H1 (cell line): ENCODE measurements around the gene CFAP210. TPM values are rescaled to one million over a fixed set of nuclear protein-coding genes. Genes with fewer than 3 reads are reported as not detected.

Experiments
- CTCF ChIA-PET: fragments of 300-600 bp; sonication (Branson Sonifier 250); formaldehyde crosslinking; loops from one replicate; lab custom pipeline; 2021; ENCODE audit not compliant: partially characterized antibody; lab: Charles Lee
- POLR2A ChIA-PET: fragments of 300-600 bp; sonication (Branson Sonifier 250); formaldehyde crosslinking; loops from one replicate; lab custom pipeline; 2021; ENCODE audit warnings: inconsistent platforms; ENCODE audit not compliant: partially characterized antibody; lab: Charles Lee
- DNase-seq, 2 experiments: peaks; one replicate each; pipeline versions ENCODE4 v3.0.0 to v3.0.0-alpha.2; 2010 to 2022; ENCODE audit warnings: low spot score in 2 of 2, low read depth in 1 of 2, mixed read lengths in 1 of 2
- FAIRE-seq: peaks from 2 replicates; lab custom pipeline; 2011; peaks lifted over from hg19 to GRCh38; lab: Jason Lieb, UNC
- H2AFZ ChIP-seq: 2 replicates; pipeline ENCODE4 v1.8.1; 2012; ENCODE audit warnings: low read length, inconsistent platforms
- H2AK5ac ChIP-seq: 2 replicates; pipeline ENCODE4 v1.6.1; 2013; ENCODE audit warnings: low read depth, low read length
- H2BK120ac ChIP-seq: replicated peaks from 2 replicates; pipeline ENCODE3; 2013; ENCODE audit warnings: low read depth, low read length, inconsistent platforms
- H2BK12ac ChIP-seq: 2 replicates; pipeline ENCODE4 v1.6.1; 2013; ENCODE audit warnings: low read depth, low read length
- H2BK15ac ChIP-seq: 2 replicates; pipeline ENCODE4 v1.6.1; 2013; ENCODE audit warnings: low read length
- H2BK20ac ChIP-seq: 2 replicates; pipeline ENCODE4 v1.6.1; 2013; ENCODE audit warnings: low read length
- H2BK5ac ChIP-seq: 2 replicates; pipeline ENCODE4 v1.6.1; 2013; ENCODE audit warnings: low read depth, low read length
- H3K14ac ChIP-seq: 2 replicates; pipeline ENCODE4 v1.6.1; 2013; ENCODE audit warnings: inconsistent platforms; ENCODE audit not compliant: insufficient read length
- H3K18ac ChIP-seq: 2 replicates; pipeline ENCODE4 v1.6.1; 2013; ENCODE audit warnings: low read length; ENCODE audit errors: extremely low read depth
- H3K23ac ChIP-seq: 2 replicates; pipeline ENCODE4 v1.6.1; 2013; ENCODE audit warnings: inconsistent platforms; ENCODE audit not compliant: insufficient read length
- H3K23me2 ChIP-seq: 2 replicates; pipeline ENCODE4 v1.6.1; 2013; ENCODE audit warnings: low read depth, low read length
- H3K27ac ChIP-seq: 2 replicates; pipeline ENCODE4 v1.6.1; 2011; ENCODE audit warnings: low read depth, low read length, inconsistent platforms
- H3K27me3 ChIP-seq, 4 experiments: replicated peaks in 1 of 4; 1 replicate in 1 of 4; 2 replicates in 3 of 4; pipeline versions ENCODE4 v1.6.1 to v1.8.1; 2011 to 2013; ENCODE audit warnings: low read length in 3 of 4, mild to moderate bottlenecking in 3 of 4, inconsistent platforms in 2 of 4, mixed read lengths in 2 of 4, moderate library complexity in 1 of 4; ENCODE audit not compliant: control insufficient read depth in 3 of 4, insufficient read depth in 3 of 4; ENCODE audit errors: extremely low read depth in 1 of 4
- H3K36me3 ChIP-seq, 4 experiments: 2 replicates each; pipeline versions ENCODE4 v1.6.1 to v1.8.1; 2011 to 2013; ENCODE audit warnings: mild to moderate bottlenecking in 4 of 4, low read length in 3 of 4, moderate library complexity in 2 of 4, control low read depth in 1 of 4, inconsistent platforms in 1 of 4; ENCODE audit not compliant: insufficient read depth in 4 of 4, control insufficient read depth in 2 of 4
- H3K4ac ChIP-seq: replicated peaks from 2 replicates; pipeline ENCODE3; 2013; ENCODE audit warnings: low read length, low read depth, mixed read lengths, inconsistent platforms; ENCODE audit not compliant: insufficient read length
- H3K4me1 ChIP-seq, 4 experiments: replicated peaks in 1 of 4; 1 replicate in 1 of 4; 2 replicates in 3 of 4; pipeline versions ENCODE4 v1.6.1 to v1.8.1; 2011 to 2013; ENCODE audit warnings: low read length in 3 of 4, inconsistent platforms in 2 of 4, mixed read lengths in 1 of 4; ENCODE audit not compliant: insufficient read depth in 4 of 4, control insufficient read depth in 3 of 4
- H3K4me2 ChIP-seq, 2 experiments: 2 replicates each; pipeline versions ENCODE4 v1.6.1 to v1.8.1; 2011 to 2013; ENCODE audit warnings: low read depth in 2 of 2, low read length in 2 of 2, control low read depth in 1 of 2, inconsistent platforms in 1 of 2, mild to moderate bottlenecking in 1 of 2; ENCODE audit not compliant: insufficient read depth in 1 of 2
- H3K4me3 ChIP-seq, 4 experiments: fragments of 200-600, 300-600 bp in 1 of 4; sonication (generic), shearing (Covaris generic), sonication (Bioruptor Twin) in 1 of 4; 2 replicates each; pipeline versions ENCODE4 v1.5.1 to v1.8.1; 2011 to 2016; ENCODE audit warnings: low read length in 4 of 4, low read depth in 3 of 4, control low read depth in 2 of 4, inconsistent platforms in 2 of 4, mild to moderate bottlenecking in 2 of 4, mixed read lengths in 1 of 4, moderate library complexity in 1 of 4; ENCODE audit not compliant: insufficient read depth in 2 of 4; ENCODE audit errors: extremely low read depth in 1 of 4
- H3K56ac ChIP-seq: replicated peaks from 2 replicates; pipeline ENCODE3; 2013; ENCODE audit warnings: low read depth, mild to moderate bottlenecking, mixed read lengths, low read length, inconsistent platforms; ENCODE audit not compliant: insufficient read length
- H3K79me1 ChIP-seq: 2 replicates; pipeline ENCODE4 v1.6.1; 2013; ENCODE audit warnings: low read depth, low read length, control low read depth
- H3K79me2 ChIP-seq, 2 experiments: 2 replicates each; pipeline versions ENCODE4 v1.6.1 to v1.8.1; 2012 to 2013; ENCODE audit warnings: low read length in 2 of 2, mild to moderate bottlenecking in 2 of 2, inconsistent platforms in 1 of 2; ENCODE audit not compliant: insufficient read depth in 2 of 2, control insufficient read depth in 1 of 2
- H3K9ac ChIP-seq, 4 experiments: replicated peaks in 1 of 4; 1 replicate in 1 of 4; 2 replicates in 3 of 4; pipeline versions ENCODE4 v1.6.1 to v1.8.1; 2011 to 2013; ENCODE audit warnings: low read depth in 3 of 4, low read length in 3 of 4, control low read depth in 2 of 4, mild to moderate bottlenecking in 2 of 4, moderate library complexity in 2 of 4, inconsistent platforms in 1 of 4; ENCODE audit errors: extremely low read depth in 1 of 4
- H3K9me3 ChIP-seq, 2 experiments: 2 replicates each; pipeline versions ENCODE4 v1.6.1 to v1.8.1; 2012 to 2013; ENCODE audit warnings: mild to moderate bottlenecking in 2 of 2, moderate library complexity in 2 of 2, control low read depth in 1 of 2, inconsistent platforms in 1 of 2, low read depth in 1 of 2, low read length in 1 of 2, mixed read lengths in 1 of 2; ENCODE audit not compliant: insufficient read depth in 2 of 2
- H4K20me1 ChIP-seq, 2 experiments: replicated peaks in 1 of 2; 2 replicates each; pipeline versions ENCODE3 to v1.8.1; 2011 to 2013; ENCODE audit warnings: inconsistent platforms in 2 of 2, low read length in 2 of 2, mild to moderate bottlenecking in 1 of 2; ENCODE audit not compliant: insufficient read depth in 2 of 2, control insufficient read depth in 1 of 2
- H4K5ac ChIP-seq: 2 replicates; pipeline ENCODE4 v1.6.1; 2013; ENCODE audit warnings: low read length, low read depth, mixed read lengths, inconsistent platforms; ENCODE audit not compliant: insufficient read length
- H4K8ac ChIP-seq: 2 replicates; pipeline ENCODE4 v1.8.0; 2013; ENCODE audit warnings: mild to moderate bottlenecking, moderate library complexity, low read length, inconsistent platforms; ENCODE audit not compliant: insufficient read depth; ENCODE audit errors: extremely low read depth
- H4K91ac ChIP-seq: replicated peaks from 2 replicates; pipeline ENCODE3; 2013; ENCODE audit warnings: low read length, mixed read lengths, inconsistent platforms; ENCODE audit not compliant: insufficient read length
- CEBPB ChIP-seq: IDR thresholded peaks from 2 replicates; pipeline ENCODE4 v1.6.1; 2012; ENCODE audit warnings: low read depth, low read length
- CHD1 ChIP-seq: IDR thresholded peaks from 2 replicates; pipeline ENCODE4 v1.6.1; 2012; ENCODE audit warnings: low read depth, low read length, improper control_type of control experiment
- CTBP2 ChIP-seq: IDR thresholded peaks from 2 replicates; pipeline ENCODE4 v1.7.0; 2011; ENCODE audit warnings: borderline replicate concordance, mild to moderate bottlenecking, moderate library complexity, mixed read lengths, low read length; ENCODE audit not compliant: insufficient read depth, insufficient read length
- EGR1 ChIP-seq: IDR thresholded peaks from 2 replicates; pipeline ENCODE4 v1.6.1; 2011; ENCODE audit warnings: low read depth, low read length, borderline replicate concordance
- EZH2 ChIP-seq: fragments of 200-600 bp; sonication (generic); IDR thresholded peaks from 2 replicates; pipeline ENCODE4 v1.7.1; 2012; ENCODE audit warnings: low read depth, mild to moderate bottlenecking, moderate library complexity, low read length, inconsistent platforms; ENCODE audit not compliant: severe bottlenecking
- KDM1A ChIP-seq: fragments of 200-600, 300-600 bp; sonication (generic); IDR thresholded peaks from 2 replicates; pipeline ENCODE4 v1.7.1; 2016; ENCODE audit warnings: mild to moderate bottlenecking, low read length, borderline replicate concordance
- KDM5A ChIP-seq: fragments of 200-600 bp; IDR thresholded peaks from 2 replicates; pipeline ENCODE4 v1.7.1; 2012; ENCODE audit warnings: mild to moderate bottlenecking, low read length, inconsistent platforms, mixed read lengths
- RNF2 ChIP-seq: fragments of 200-900, 300-1000 bp; sonication (generic); IDR thresholded peaks from 2 replicates; pipeline ENCODE4 v1.7.1; 2016; ENCODE audit warnings: borderline replicate concordance, low read depth, mild to moderate bottlenecking, antibody characterized with exemption, low read length; ENCODE audit not compliant: poor library complexity, severe bottlenecking; ENCODE audit errors: missing control alignments
- RXRA ChIP-seq: IDR thresholded peaks from 2 replicates; pipeline ENCODE4 v1.6.1; 2011; ENCODE audit warnings: low read depth, mild to moderate bottlenecking, low read length, moderate library complexity; ENCODE audit not compliant: insufficient read depth
- TAF7 ChIP-seq: optimal IDR thresholded peaks from 2 replicates; pipeline ENCODE3; 2011; ENCODE audit warnings: low read depth, mild to moderate bottlenecking, inconsistent platforms, low read length, moderate library complexity, borderline replicate concordance
- WGBS, 2 experiments: shearing (Covaris generic) in 1 of 2; methylation state at CpG; one replicate each; pipeline versions ENCODE4 v1.1.6 to v1.1.7; 2013 to 2015; ENCODE audit warnings: low lambda C conversion rate in 2 of 2, mixed read lengths in 2 of 2, inconsistent platforms in 1 of 2, low coverage in 1 of 2, missing lambda C conversion rate in 1 of 2; ENCODE audit not compliant: insufficient replicate concordance in 2 of 2, insufficient coverage in 1 of 2, insufficient read length in 1 of 2; ENCODE audit errors: extremely low coverage in 1 of 2, missing lambda C conversion rate in 1 of 2; 5-methylcytosine and 5-hydroxymethylcytosine counted together
- polyA plus RNA-seq, 7 experiments: library from polyadenylated mRNA; depleted of rRNA in 3 of 7; stranded (reverse) in 5 of 7; unstranded in 2 of 7; fragments of >200 nt in 5 of 7; fragments of 200-250 nt in 2 of 7; gene quantifications; 1 replicate in 5 of 7; 2 replicates in 1 of 7; 4 replicates in 1 of 7; pipeline versions ENCODE4 v1.2.1 to v1.2.3, GENCODE V29; 2011 to 2013; ENCODE audit warnings: missing spikeins in 2 of 7, mixed read lengths in 2 of 7
- total RNA-seq: library from RNA; stranded (reverse); fragmentation: NEBNext Ultra II Directional; extraction: Animal tissue kit (Norgen Biotek cat#: 25700); gene quantifications from 2 replicates; pipeline ENCODE4 v1.2.1, GENCODE V29; 2021

Gene CFAP210
- total and polyA plus RNA-seq, 2 of the 8 experiments (the other 6 are each of a cell fraction or from before 2014, with no cell fraction given): 0.06 to 0.37 TPM

DNA sequence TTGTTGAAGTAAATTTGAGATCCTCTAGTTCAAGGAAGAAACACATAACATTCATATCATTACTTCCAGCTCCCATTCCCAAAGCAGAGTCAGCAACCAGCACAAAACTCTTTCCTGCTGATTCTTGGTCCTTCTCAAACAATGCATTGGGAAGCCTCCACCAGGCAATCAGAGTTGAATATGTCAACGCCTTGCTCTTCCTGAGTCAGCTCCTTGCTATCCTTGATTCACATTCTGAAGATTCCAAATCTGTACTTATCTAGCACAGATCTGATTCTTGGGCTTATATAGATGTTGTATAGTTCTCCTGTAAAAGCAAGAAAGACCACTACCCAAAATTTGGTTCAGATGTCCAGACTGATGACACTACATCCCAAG is 29.6 kb downstream of the CFAP210 start:
- Histone ChIP-seq H3K27ac (no peak overlapping the region), H2BK15ac (no peak overlapping the region)
- POLR2A ChIA-PET: interaction anchor here (0.6 kb wide), 1 partner anchor 151 kb away, joined by 3 read pairs; no protein-coding TSS in a partner anchor

More for the DNA sequence above, 29.6 kb downstream of the CFAP210 start:
- CTCF ChIA-PET: interaction anchor here (0.6 to 1.1 kb wide), 3 partner anchors 9 to 54 kb away, joined by 4 to 5 read pairs (median 4); no protein-coding TSS in a partner anchor
- Histone ChIP-seq H2AFZ (no peak overlapping the region), H3K9me3 (no peaks in the 10 kb centered on the region), H3K4me3 (no peak overlapping the region), H2BK12ac (no peak overlapping the region), H2BK5ac (no peak overlapping the region), H3K79me2 (no peaks in the 10 kb centered on the region), H3K23me2 (no peaks in the 10 kb centered on the region), H4K8ac (no peak overlapping the region), H3K4me1 (no peaks in the 10 kb centered on the region), H3K9ac (no peak overlapping the region), H4K20me1 (no peaks in the 10 kb centered on the region), H3K56ac (no peak overlapping the region), H3K14ac (no peak overlapping the region), H3K4ac (no peak overlapping the region), H3K18ac (no peak overlapping the region), H3K27me3 (no peaks in the 10 kb centered on the region), H3K4me2 (no peak overlapping the region), H2BK20ac (no peak overlapping the region), H2AK5ac (no peak overlapping the region), H3K36me3 (no peaks in the 10 kb centered on the region), H4K5ac (no peak overlapping the region), H2BK120ac (no peak overlapping the region), H4K91ac (no peak overlapping the region), H3K23ac (no peak overlapping the region)
- FAIRE-seq (no peak), DNase-seq (no peak)
- 75% methylated on average over 1 of the region's 1 CpG; no CpG with 5 or more reads in 1 of the 2 experiments for WGBS, 2 experiments
- TF ChIP-seq TAF7 (no peak), CHD1 (no peak), RXRA (no peak), KDM5A (no peak), EZH2 (no peak), CTBP2 (no peak), EGR1 (no peak), CEBPB (no peak), KDM1A (no peak), RNF2 (no peak)
- TF ChIP-seq, all 59 proteins: peak for 0
- H3K79me1 ChIP-seq: no peaks in the 10 kb centered on the region
